CD14-positive monocyte (primary cell): Measurements from ENCODE around the gene LLGL2. TPM values are rescaled to one million over a fixed set of nuclear protein-coding genes. Genes with fewer than 3 reads are reported as not detected.

Experiments used
- DNase-seq, 3 donors: peaks; one replicate each; pipeline ENCODE4 v3.0.0-alpha.2; 2011 to 2022
- H2AFZ ChIP-seq: 2 replicates; pipeline ENCODE4 v1.6.0; 2012; ENCODE audit warnings: mild to moderate bottlenecking, low read depth, low read length, inconsistent platforms; ENCODE audit not compliant: insufficient read depth, poor library complexity, severe bottlenecking
- H3K27ac ChIP-seq, 2 donors: 1 replicate in 1 of 2; 2 replicates in 1 of 2; pipeline ENCODE4 v1.5.1; 2012 to 2013; ENCODE audit warnings: low read length in 2 of 2, control low read depth in 1 of 2, inconsistent platforms in 1 of 2, low read depth in 1 of 2, mild to moderate bottlenecking in 1 of 2
- H3K27me3 ChIP-seq, 2 donors: one replicate each; pipeline versions ENCODE4 v1.6.0 to v1.6.1; 2011 to 2013; ENCODE audit warnings: low read length in 2 of 2; ENCODE audit not compliant: control insufficient read depth in 2 of 2, insufficient read depth in 2 of 2
- H3K36me3 ChIP-seq, 2 donors: replicated peaks in 1 of 2; 1 replicate in 1 of 2; 2 replicates in 1 of 2; pipeline versions ENCODE4 v1.5.1 to v1.6.1; 2012 to 2013; ENCODE audit warnings: low read length in 2 of 2, control low read depth in 1 of 2, inconsistent platforms in 1 of 2, mild to moderate bottlenecking in 1 of 2; ENCODE audit not compliant: insufficient read depth in 2 of 2, control insufficient read depth in 1 of 2
- H3K4me1 ChIP-seq, 2 donors: 1 replicate in 1 of 2; 2 replicates in 1 of 2; pipeline versions ENCODE4 v1.5.1 to v1.6.1; 2012 to 2013; ENCODE audit warnings: low read length in 2 of 2, control low read depth in 1 of 2, inconsistent platforms in 1 of 2, mild to moderate bottlenecking in 1 of 2, moderate library complexity in 1 of 2; ENCODE audit not compliant: insufficient read depth in 2 of 2, control insufficient read depth in 1 of 2
- H3K4me2 ChIP-seq: replicated peaks from 2 replicates; pipeline ENCODE3; 2012; ENCODE audit warnings: low read length, moderate library complexity, mild to moderate bottlenecking; ENCODE audit not compliant: poor library complexity, severe bottlenecking; ENCODE audit errors: extremely low read depth
- H3K4me3 ChIP-seq, 3 experiments: fragments of 200-600 bp in 1 of 3; sonication (generic) in 1 of 3; replicated peaks in 1 of 3; 1 replicate in 2 of 3; 2 replicates in 1 of 3; pipeline ENCODE4 v1.5.1; 2011 to 2013; ENCODE audit warnings: low read length in 3 of 3, mild to moderate bottlenecking in 3 of 3, control low read depth in 2 of 3, low read depth in 2 of 3, inconsistent platforms in 1 of 3, moderate library complexity in 1 of 3
- H3K79me2 ChIP-seq: 2 replicates; pipeline ENCODE4 v1.6.0; 2012; ENCODE audit warnings: mild to moderate bottlenecking, control low read depth, inconsistent platforms, low read length, moderate library complexity; ENCODE audit not compliant: insufficient read depth
- H3K9ac ChIP-seq: 2 replicates; pipeline ENCODE4 v1.6.0; 2017; ENCODE audit warnings: low read length, mild to moderate bottlenecking; ENCODE audit not compliant: insufficient read depth, poor library complexity, severe bottlenecking
- H3K9me3 ChIP-seq, 2 donors: replicated peaks in 1 of 2; 1 replicate in 1 of 2; 2 replicates in 1 of 2; pipeline versions ENCODE4 v1.5.1 to v1.6.1; 2012 to 2013; ENCODE audit warnings: low read length in 2 of 2, control low read depth in 1 of 2; ENCODE audit not compliant: control insufficient read depth in 1 of 2, insufficient read depth in 1 of 2
- H4K20me1 ChIP-seq: 2 replicates; pipeline ENCODE4 v1.6.0; 2012; ENCODE audit warnings: mild to moderate bottlenecking, low read length, control low read depth, moderate library complexity; ENCODE audit not compliant: insufficient read depth
- H3K27ac Mint-ChIP-seq, 7 donors: one replicate each; pipeline ENCODE4 v1.8.0; 2020; ENCODE audit warnings: mild to moderate bottlenecking in 7 of 7, mixed read lengths in 7 of 7, moderate library complexity in 6 of 7, inconsistent platforms in 2 of 7
- H3K27me3 Mint-ChIP-seq, 3 donors: one replicate each; pipeline ENCODE4 v1.8.0; 2021 to 2022; ENCODE audit warnings: low read depth in 3 of 3, mild to moderate bottlenecking in 3 of 3, mixed read lengths in 3 of 3, moderate library complexity in 3 of 3, inconsistent platforms in 1 of 3
- H3K36me3 Mint-ChIP-seq, 2 donors: one replicate each; pipeline ENCODE4 v1.8.0; 2020; ENCODE audit warnings: mixed read lengths in 2 of 2, inconsistent platforms in 1 of 2, mild to moderate bottlenecking in 1 of 2
- H3K4me1 Mint-ChIP-seq: one replicate; pipeline ENCODE4 v1.8.0; 2020; ENCODE audit warnings: mild to moderate bottlenecking, mixed read lengths
- H3K4me3 Mint-ChIP-seq, 2 donors: one replicate each; pipeline ENCODE4 v1.8.0; 2020; ENCODE audit warnings: mild to moderate bottlenecking in 2 of 2, mixed read lengths in 2 of 2, moderate library complexity in 1 of 2
- H3K9me3 Mint-ChIP-seq, 7 donors: one replicate each; pipeline ENCODE4 v1.8.0; 2020 to 2022; ENCODE audit warnings: mixed read lengths in 7 of 7, mild to moderate bottlenecking in 6 of 7, moderate library complexity in 6 of 7, inconsistent platforms in 2 of 7
- WGBS: methylation state at CpG from one replicate; pipeline ENCODE4 v1.1.5; 2013; ENCODE audit warnings: missing lambda C conversion rate; ENCODE audit not compliant: insufficient coverage; 5-methylcytosine and 5-hydroxymethylcytosine counted together
- intact Hi-C, 2 donors: fragments of 100-400 bp; cut with micrococcal nuclease; formaldehyde crosslinking; loops; one replicate each; pipeline versions ENCODE4 v1.15.0 to v1.15.1; 2023
- polyA plus RNA-seq, 3 donors: library from polyadenylated mRNA; depleted of rRNA in 1 of 3; unstranded in 2 of 3; stranded (reverse) in 1 of 3; fragments of 300-500 nt in 2 of 3; fragments of >200 nt in 1 of 3; fragmentation: Illumina TruSeq in 2 of 3; gene quantifications; 1 replicate in 2 of 3; 2 replicates in 1 of 3; pipeline ENCODE4 v1.2.3, GENCODE V29; 2012 to 2021
- TF ChIP-seq, protein P1 (sequence below): fragments of 200-600 bp; IDR thresholded peaks from one replicate; pipeline ENCODE4 v1.8.0; 2022; ENCODE audit warnings: antibody characterized with exemption, mild to moderate bottlenecking

Gene LLGL2
- polyA plus RNA-seq, 3 donors, result 4.8 to 7.5 (median 5.5) TPM

DNA sequence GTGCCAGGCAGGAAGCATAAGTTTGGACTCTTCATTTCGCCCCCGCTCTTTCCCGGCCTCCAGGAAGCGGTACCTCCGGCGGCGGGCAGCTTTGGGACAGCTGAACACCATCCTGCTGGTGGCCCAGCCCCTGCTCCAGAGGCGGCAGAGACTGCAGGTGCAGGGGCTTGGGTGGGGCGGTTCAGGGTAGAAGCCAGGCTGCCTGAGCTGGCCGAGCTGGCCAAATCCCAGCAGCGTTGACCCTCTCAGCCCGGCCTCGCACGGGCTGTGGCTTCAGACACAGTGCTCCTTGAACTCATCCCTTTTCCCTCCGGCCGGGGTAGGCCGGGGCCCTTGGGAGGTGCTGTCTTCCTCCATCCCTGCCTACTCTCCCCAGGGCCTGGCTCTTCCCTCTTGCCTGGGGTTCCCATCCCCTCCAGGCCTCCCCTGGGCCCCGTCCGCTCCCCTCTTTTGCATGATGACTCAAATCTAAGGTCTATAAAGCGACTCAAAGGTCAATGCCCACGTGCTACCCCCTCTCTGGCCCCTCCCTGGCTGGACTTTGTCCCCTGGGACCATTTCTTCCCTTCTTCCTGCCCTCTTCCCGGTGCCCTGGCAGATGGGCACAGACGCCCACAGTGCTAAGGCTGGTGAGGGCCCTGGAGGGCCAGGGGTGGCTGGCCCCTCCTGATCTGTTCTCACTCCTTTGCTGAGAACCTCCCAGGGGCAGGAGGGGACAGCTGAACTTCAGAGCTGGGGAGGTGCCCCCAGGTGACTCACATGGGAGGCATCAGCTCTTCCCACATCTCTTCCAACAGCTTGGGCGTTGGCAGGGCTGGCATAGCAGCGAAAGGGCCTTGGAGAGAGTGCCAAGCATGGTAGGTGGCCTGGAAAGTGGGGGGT, 84.8 kb downstream of the LLGL2 start:
- no peaks in the 10 kb centered on the region for H3K9me3 Mint-ChIP-seq
- peaks cover 49 to 55% of the 10 kb centered on the region in 2 donors for H3K36me3 ChIP-seq
- H3K4me1 ChIP-seq, result no peaks in the 10 kb centered on the region
- no peaks in the 10 kb centered on the region for H4K20me1 ChIP-seq
- intact Hi-C loops, result no loop called here
- H3K36me3 Mint-ChIP-seq, result peaks cover 30 to 59% of the 10 kb centered on the region in 2 donors
- TF ChIP-seq, protein P1, sequence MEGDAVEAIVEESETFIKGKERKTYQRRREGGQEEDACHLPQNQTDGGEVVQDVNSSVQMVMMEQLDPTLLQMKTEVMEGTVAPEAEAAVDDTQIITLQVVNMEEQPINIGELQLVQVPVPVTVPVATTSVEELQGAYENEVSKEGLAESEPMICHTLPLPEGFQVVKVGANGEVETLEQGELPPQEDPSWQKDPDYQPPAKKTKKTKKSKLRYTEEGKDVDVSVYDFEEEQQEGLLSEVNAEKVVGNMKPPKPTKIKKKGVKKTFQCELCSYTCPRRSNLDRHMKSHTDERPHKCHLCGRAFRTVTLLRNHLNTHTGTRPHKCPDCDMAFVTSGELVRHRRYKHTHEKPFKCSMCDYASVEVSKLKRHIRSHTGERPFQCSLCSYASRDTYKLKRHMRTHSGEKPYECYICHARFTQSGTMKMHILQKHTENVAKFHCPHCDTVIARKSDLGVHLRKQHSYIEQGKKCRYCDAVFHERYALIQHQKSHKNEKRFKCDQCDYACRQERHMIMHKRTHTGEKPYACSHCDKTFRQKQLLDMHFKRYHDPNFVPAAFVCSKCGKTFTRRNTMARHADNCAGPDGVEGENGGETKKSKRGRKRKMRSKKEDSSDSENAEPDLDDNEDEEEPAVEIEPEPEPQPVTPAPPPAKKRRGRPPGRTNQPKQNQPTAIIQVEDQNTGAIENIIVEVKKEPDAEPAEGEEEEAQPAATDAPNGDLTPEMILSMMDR, result no peak
- DNase-seq, result no peak
- H2AFZ ChIP-seq, result no peak overlapping the region
- no peak overlapping the region for H3K4me3 ChIP-seq
- no peak overlapping the region for H3K27ac ChIP-seq
- no peak overlapping the region for H3K9ac ChIP-seq
- no peak overlapping the region for H3K4me2 ChIP-seq
- no peaks in the 10 kb centered on the region for H3K9me3 ChIP-seq
- H3K27me3 Mint-ChIP-seq, result peaks cover 0 to 2% (median 0%) of the 10 kb centered on the region in 3 donors
- 97% methylated on average over 23 of the region's 25 CpGs for WGBS
- H3K4me1 Mint-ChIP-seq, result no peaks in the 10 kb centered on the region
- H3K4me3 Mint-ChIP-seq, result no peak overlapping the region
- no peaks in the 10 kb centered on the region for H3K27me3 ChIP-seq
- no peaks in the 10 kb centered on the region for H3K79me2 ChIP-seq
- H3K27ac Mint-ChIP-seq, result peak overlapping the region in 3 of 7 donors; percentile 7 to 73 (median 54)

DNA sequence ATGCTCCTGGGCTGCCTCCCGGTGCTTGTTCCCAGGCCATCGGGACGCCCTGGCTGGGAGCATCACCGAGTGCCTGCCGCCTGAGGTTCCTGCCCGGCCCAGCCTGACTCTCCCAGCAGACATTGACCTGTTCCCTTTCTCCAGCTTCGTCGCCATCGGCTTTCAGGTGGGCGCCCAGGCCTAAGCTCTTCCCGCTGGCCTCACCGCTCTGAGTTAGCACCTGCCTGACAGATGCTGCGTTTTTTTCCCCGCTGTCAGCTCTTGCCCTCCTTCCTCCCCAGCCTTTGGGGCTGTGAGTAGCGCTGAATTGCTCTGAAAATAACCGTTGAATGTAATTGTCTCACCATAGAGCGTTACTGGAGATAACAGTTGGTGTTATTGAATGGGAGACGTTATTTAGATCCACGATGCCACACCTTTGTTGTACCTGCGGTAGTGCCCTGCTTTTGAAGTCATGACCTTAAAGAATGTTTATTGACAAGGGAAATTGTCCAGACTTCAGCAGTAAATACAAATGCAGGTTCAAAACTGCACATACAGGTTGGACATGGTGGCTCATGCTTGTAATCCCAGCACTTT, 86.4 kb downstream of the LLGL2 start:
- Mint-ChIP-seq H3K9me3 (no peaks in the 10 kb centered on the region), H3K27me3 (peaks cover 0 to 2% (median 0%) of the 10 kb centered on the region in 3 donors), H3K36me3 (peaks cover 36 to 66% of the 10 kb centered on the region in 2 donors), H3K4me3 (no peak overlapping the region), H3K4me1 (no peaks in the 10 kb centered on the region), H3K27ac (peak overlapping the region in 1 of 7 donors; percentile 54)
- Histone ChIP-seq H3K36me3 (peaks cover 65 to 71% of the 10 kb centered on the region in 2 donors), H4K20me1 (no peaks in the 10 kb centered on the region), H2AFZ (no peak overlapping the region), H3K4me3 (no peak overlapping the region), H3K4me1 (no peaks in the 10 kb centered on the region), H3K27ac (no peak overlapping the region), H3K9me3 (no peaks in the 10 kb centered on the region), H3K27me3 (no peaks in the 10 kb centered on the region), H3K9ac (no peak overlapping the region), H3K4me2 (no peak overlapping the region), H3K79me2 (no peaks in the 10 kb centered on the region)
- WGBS, result 97% methylated on average over 17 of the region's 20 CpGs
- intact Hi-C loops, result no loop called here
- TF ChIP-seq, protein P1, result no peak
- DNase-seq, result no peak
